Chondrocyte (in vitro differentiated cells): ENCODE data around the gene BPIFA1. TPM values are rescaled to one million over a fixed set of nuclear protein-coding genes. Genes with fewer than 3 reads are reported as not detected.

Source experiments
- DNase-seq: peaks from one replicate; pipeline ENCODE4 v3.0.0; 2021; ENCODE audit warnings: mixed read lengths, low spot score
- H3K27ac Mint-ChIP-seq: one replicate; pipeline ENCODE4 v1.8.0; 2021; ENCODE audit warnings: mild to moderate bottlenecking, moderate library complexity, mixed read lengths; ENCODE audit not compliant: unreplicated experiment
- H3K27me3 Mint-ChIP-seq: 2 replicates; pipeline ENCODE4 v1.8.0; 2021; ENCODE audit warnings: low read depth, mixed read lengths
- H3K36me3 Mint-ChIP-seq: 2 replicates; pipeline ENCODE4 v1.8.0; 2021; ENCODE audit warnings: low read depth, mixed read lengths
- H3K4me1 Mint-ChIP-seq: 2 replicates; pipeline ENCODE4 v1.8.0; 2021; ENCODE audit warnings: low read depth, mild to moderate bottlenecking, mixed read lengths
- H3K4me3 Mint-ChIP-seq: one replicate; pipeline ENCODE4 v1.8.0; 2021; ENCODE audit warnings: mild to moderate bottlenecking, moderate library complexity, mixed read lengths; ENCODE audit not compliant: unreplicated experiment
- H3K9me3 Mint-ChIP-seq: 2 replicates; pipeline ENCODE4 v1.8.0; 2021; ENCODE audit warnings: low read depth, mixed read lengths
- total RNA-seq: library from RNA; stranded (reverse); gene quantifications from 3 replicates; pipeline ENCODE4 v1.2.1, GENCODE V29; 2021
- TF ChIP-seq, protein P1 (sequence below): fragments of 200-600 bp; sonication (generic); IDR thresholded peaks from 2 replicates; pipeline ENCODE4 v1.5.0; 2021; ENCODE audit warnings: antibody characterized with exemption, mild to moderate bottlenecking, moderate library complexity

The BPIFA1 gene
- total RNA-seq, 1 donor from 2014 or later = not detected

DNA sequence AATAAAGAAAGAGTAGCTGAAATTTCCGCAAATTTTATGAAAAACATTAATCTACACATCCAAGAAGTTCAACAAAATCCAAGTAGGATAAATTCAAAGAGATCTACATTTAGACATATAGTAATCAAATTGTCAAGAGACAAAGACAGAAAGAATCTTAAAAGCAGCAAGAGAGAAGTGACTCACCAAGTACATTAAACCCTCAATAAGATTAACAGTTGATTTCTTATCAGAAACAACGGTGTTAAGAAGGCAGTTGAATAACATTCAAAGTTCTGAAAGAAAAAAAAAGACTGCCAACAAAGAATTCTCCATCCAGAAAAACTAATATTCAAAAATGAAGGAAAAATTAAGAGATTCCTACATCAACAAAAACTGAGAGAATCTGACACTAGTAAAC lies 19.2 kb downstream of the BPIFA1 start:
- Mint-ChIP-seq H3K27ac (no peak overlapping the region), H3K36me3 (no peaks in the 10 kb centered on the region), H3K4me1 (no peaks in the 10 kb centered on the region), H3K9me3 (peaks cover 9% of the 10 kb centered on the region), H3K27me3 (peaks cover 42% of the 10 kb centered on the region), H3K4me3 (no peak overlapping the region)
- TF ChIP-seq, protein P1, sequence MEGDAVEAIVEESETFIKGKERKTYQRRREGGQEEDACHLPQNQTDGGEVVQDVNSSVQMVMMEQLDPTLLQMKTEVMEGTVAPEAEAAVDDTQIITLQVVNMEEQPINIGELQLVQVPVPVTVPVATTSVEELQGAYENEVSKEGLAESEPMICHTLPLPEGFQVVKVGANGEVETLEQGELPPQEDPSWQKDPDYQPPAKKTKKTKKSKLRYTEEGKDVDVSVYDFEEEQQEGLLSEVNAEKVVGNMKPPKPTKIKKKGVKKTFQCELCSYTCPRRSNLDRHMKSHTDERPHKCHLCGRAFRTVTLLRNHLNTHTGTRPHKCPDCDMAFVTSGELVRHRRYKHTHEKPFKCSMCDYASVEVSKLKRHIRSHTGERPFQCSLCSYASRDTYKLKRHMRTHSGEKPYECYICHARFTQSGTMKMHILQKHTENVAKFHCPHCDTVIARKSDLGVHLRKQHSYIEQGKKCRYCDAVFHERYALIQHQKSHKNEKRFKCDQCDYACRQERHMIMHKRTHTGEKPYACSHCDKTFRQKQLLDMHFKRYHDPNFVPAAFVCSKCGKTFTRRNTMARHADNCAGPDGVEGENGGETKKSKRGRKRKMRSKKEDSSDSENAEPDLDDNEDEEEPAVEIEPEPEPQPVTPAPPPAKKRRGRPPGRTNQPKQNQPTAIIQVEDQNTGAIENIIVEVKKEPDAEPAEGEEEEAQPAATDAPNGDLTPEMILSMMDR = no peak
- no peak for DNase-seq

DNA sequence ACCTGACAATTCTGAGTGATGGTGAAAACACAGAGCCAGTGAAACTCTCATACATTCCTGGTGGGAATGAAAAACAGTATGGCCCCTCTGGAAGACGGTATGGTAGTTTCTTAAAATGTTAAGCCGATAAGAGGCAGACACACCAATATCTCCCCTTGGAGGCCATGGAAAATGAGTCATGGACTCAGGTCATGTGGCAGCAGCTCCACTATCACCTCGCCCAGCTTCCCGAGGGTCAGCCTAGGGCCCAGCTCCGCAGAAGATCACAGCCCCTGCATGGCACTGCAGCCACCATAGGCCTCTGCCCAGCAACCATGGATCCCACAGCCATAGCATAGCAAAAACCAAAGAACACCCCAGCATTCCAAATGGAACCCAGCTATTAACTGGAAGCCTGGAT lies 21.4 kb downstream of the BPIFA1 start:
- DNase-seq = no peak
- H3K9me3 Mint-ChIP-seq = peaks cover 12% of the 10 kb centered on the region
- H3K4me3 Mint-ChIP-seq = no peak overlapping the region
- H3K36me3 Mint-ChIP-seq = no peaks in the 10 kb centered on the region
- peaks cover 63% of the 10 kb centered on the region for H3K27me3 Mint-ChIP-seq
- no peak overlapping the region for H3K27ac Mint-ChIP-seq
- TF ChIP-seq, protein P1 = no peak
- H3K4me1 Mint-ChIP-seq = no peaks in the 10 kb centered on the region

DNA sequence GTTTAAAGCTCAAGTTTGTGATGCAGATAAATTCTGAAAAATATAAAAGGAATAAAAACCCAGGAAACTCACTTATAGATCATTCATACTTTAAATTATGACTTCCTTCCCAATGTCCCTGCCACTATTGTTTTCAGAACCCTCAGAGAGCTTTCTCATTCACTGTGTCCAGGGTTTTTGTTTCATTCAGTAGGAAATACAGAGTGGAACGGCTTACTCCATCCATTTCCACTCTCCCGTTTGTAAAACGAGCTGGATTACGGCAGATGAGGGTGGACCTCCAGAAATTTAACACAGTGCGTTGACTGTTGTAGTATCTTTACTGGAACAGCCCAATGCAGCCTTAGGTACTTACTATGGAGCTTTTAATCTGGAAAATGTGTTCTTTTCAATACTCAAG lies 23.6 kb downstream of the BPIFA1 start:
- DNase-seq = no peak
- no peak overlapping the region for H3K4me3 Mint-ChIP-seq
- H3K27me3 Mint-ChIP-seq = peaks cover 73% of the 10 kb centered on the region
- no peak overlapping the region for H3K27ac Mint-ChIP-seq
- peaks cover 10% of the 10 kb centered on the region for H3K9me3 Mint-ChIP-seq
- no peaks in the 10 kb centered on the region for H3K4me1 Mint-ChIP-seq
- TF ChIP-seq, protein P1 = no peak
- H3K36me3 Mint-ChIP-seq = no peaks in the 10 kb centered on the region

DNA sequence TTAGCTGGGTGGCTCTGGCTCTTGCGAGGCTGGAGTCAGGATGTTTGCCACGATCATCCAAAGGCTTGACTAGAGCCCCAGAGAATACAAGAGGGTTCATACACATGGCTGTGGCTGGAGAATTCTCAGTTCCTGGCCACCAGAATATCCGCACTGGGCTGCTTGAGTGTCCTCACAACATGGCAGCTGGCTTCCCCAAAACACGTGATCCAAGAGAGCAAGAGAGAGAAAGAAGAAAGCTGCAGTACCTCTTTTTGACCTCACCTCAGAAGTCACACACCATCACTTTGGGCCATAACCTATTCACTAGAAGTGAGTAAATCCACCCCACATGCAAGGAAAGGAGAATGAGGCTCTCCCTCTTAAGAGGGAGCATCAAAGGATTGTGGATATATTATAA lies 25.7 kb downstream of the BPIFA1 start:
- Mint-ChIP-seq H3K9me3 (peaks cover 7% of the 10 kb centered on the region), H3K36me3 (no peaks in the 10 kb centered on the region), H3K27ac (no peak overlapping the region), H3K4me3 (no peak overlapping the region), H3K27me3 (peaks cover 74% of the 10 kb centered on the region), H3K4me1 (no peaks in the 10 kb centered on the region)
- no peak for DNase-seq
- TF ChIP-seq, protein P1 = no peak

DNA sequence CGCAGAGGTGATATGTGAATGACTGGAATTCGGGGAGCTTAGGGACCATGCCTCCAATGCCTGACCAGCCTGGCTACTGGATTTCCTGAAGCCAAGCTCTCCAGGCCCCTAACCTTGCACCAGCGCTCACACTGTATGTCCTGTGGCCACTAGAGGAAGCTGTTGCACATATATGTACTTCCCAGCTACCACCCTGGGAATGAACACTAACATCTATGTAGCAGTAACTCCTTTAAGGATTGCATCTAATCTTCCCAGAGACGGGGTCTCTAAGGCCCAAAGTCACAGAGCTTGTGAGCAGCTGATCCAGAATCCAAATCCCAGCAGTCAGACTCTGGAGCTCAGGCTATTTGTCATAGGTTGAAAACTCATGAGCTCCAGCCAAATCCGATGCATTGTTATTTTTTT lies 26.9 kb downstream of the BPIFA1 start:
- Mint-ChIP-seq H3K9me3 (peaks cover 7% of the 10 kb centered on the region), H3K4me3 (no peak overlapping the region), H3K4me1 (no peaks in the 10 kb centered on the region), H3K27me3 (peaks cover 72% of the 10 kb centered on the region), H3K36me3 (no peaks in the 10 kb centered on the region), H3K27ac (no peak overlapping the region)
- TF ChIP-seq, protein P1 = peak; percentile 80
- DNase-seq = no peak
